Measurements from ENCODE around the gene PDE6B.

GRCh38 chr4:636628-637159, 11.3 kb downstream of the PDE6B start:
- TF ChIP-seq, protein P1, sequence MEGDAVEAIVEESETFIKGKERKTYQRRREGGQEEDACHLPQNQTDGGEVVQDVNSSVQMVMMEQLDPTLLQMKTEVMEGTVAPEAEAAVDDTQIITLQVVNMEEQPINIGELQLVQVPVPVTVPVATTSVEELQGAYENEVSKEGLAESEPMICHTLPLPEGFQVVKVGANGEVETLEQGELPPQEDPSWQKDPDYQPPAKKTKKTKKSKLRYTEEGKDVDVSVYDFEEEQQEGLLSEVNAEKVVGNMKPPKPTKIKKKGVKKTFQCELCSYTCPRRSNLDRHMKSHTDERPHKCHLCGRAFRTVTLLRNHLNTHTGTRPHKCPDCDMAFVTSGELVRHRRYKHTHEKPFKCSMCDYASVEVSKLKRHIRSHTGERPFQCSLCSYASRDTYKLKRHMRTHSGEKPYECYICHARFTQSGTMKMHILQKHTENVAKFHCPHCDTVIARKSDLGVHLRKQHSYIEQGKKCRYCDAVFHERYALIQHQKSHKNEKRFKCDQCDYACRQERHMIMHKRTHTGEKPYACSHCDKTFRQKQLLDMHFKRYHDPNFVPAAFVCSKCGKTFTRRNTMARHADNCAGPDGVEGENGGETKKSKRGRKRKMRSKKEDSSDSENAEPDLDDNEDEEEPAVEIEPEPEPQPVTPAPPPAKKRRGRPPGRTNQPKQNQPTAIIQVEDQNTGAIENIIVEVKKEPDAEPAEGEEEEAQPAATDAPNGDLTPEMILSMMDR (conservative IDR thresholded peaks at IDR 0.05; ENCODE audit: low read depth, low read length), result no peak
- no peak for TF ChIP-seq EZH2phosphoT487 (IDR thresholded peaks at IDR 0.05; ENCODE audit: borderline replicate concordance, low read length)

Measured in PC-3 (cell line).